ENCODE measurements around the gene NXF1.
"Not testable (repeated sequence)": the region's sequence is repeated elsewhere in the genome, so short reads cannot be mapped to it uniquely, and the experiment has no call there.

The NXF1 gene

GRCh38 chr11:62832336-62833234 is 27.3 kb upstream of the NXF1 start, which contains the start of gene TEX54:
Gene TEX54, minus strand, starts transcription at chr11:62832841.
- in situ Hi-C loops (cut with MboI; ENCODE audit: low sequenced_read_pairs), result no loop called here

- in situ Hi-C loops (cut with MboI; ENCODE audit: low sequenced_read_pairs), result no loop called here
Measured at GRCh38 chr11:62831520-62832335, 26.5 kb upstream of the NXF1 start, which contains the start of gene STX5. Gene STX5, minus strand, starts transcription at chr11:62832051. Its CDS starts 808 bp downstream, at chr11:62831243.

- in situ Hi-C loops (cut with MboI; ENCODE audit: low sequenced_read_pairs), result no loop called here
Measured at GRCh38 chr11:62830904-62831519, 25.8 kb upstream of the NXF1 start.

GRCh38 chr11:62828130-62828529 is 22.9 kb upstream of the NXF1 start:
- in situ Hi-C loops (cut with MboI; ENCODE audit: low sequenced_read_pairs), result not testable (repeated sequence)

GRCh38 chr11:62823677-62824076 is 18.4 kb upstream of the NXF1 start:
- in situ Hi-C loops (cut with MboI; ENCODE audit: low sequenced_read_pairs), result no loop called here

- in situ Hi-C loops (cut with MboI; ENCODE audit: low sequenced_read_pairs), result no loop called here
Measured at GRCh38 chr11:62817129-62817528, 11.9 kb upstream of the NXF1 start.

- in situ Hi-C loops (cut with MboI; ENCODE audit: low sequenced_read_pairs), result no loop called here
Measured at GRCh38 chr11:62816557-62816956, 11.3 kb upstream of the NXF1 start.

GRCh38 chr11:62811659-62812058 is 6.4 kb upstream of the NXF1 start:
- in situ Hi-C loops (cut with MboI; ENCODE audit: low sequenced_read_pairs), result no loop called here

- in situ Hi-C loops (cut with MboI; ENCODE audit: low sequenced_read_pairs), result no loop called here
Measured at GRCh38 chr11:62810748-62811147, 5.5 kb upstream of the NXF1 start.

GRCh38 chr11:62806611-62807121 is 1.4 kb upstream of the NXF1 start:
- in situ Hi-C loops (cut with MboI; ENCODE audit: low sequenced_read_pairs), result no loop called here

GRCh38 chr11:62805961-62806441 is 761 bp upstream of the NXF1 start:
- in situ Hi-C loops (cut with MboI; ENCODE audit: low sequenced_read_pairs), result no loop called here

- in situ Hi-C loops (cut with MboI; ENCODE audit: low sequenced_read_pairs), result no loop called here
Measured at GRCh38 chr11:62804310-62805075, 747 bp downstream of the NXF1 start.

- in situ Hi-C loops (cut with MboI; ENCODE audit: low sequenced_read_pairs), result no loop called here
Measured at GRCh38 chr11:62801071-62801470, 4.2 kb downstream of the NXF1 start.

GRCh38 chr11:62799486-62799885 is 5.8 kb downstream of the NXF1 start:
- in situ Hi-C loops (cut with MboI; ENCODE audit: low sequenced_read_pairs), result no loop called here

- in situ Hi-C loops (cut with MboI; ENCODE audit: low sequenced_read_pairs), result no loop called here
Measured at GRCh38 chr11:62796281-62796680, 9.0 kb downstream of the NXF1 start.

GRCh38 chr11:62794201-62794775 is 11.0 kb downstream of the NXF1 start:
- in situ Hi-C loops (cut with MboI; ENCODE audit: low sequenced_read_pairs), result no loop called here

- in situ Hi-C loops (cut with MboI; ENCODE audit: low sequenced_read_pairs), result no loop called here
Measured at GRCh38 chr11:62792202-62792575, 13.1 kb downstream of the NXF1 start.

GRCh38 chr11:62791501-62792201 is 13.6 kb downstream of the NXF1 start, which contains the start of gene TMEM223:
Gene TMEM223, minus strand, starts transcription at chr11:62792006. Its CDS starts 12 bp downstream, at chr11:62791994.
- in situ Hi-C loops (cut with MboI; ENCODE audit: low sequenced_read_pairs), result no loop called here

GRCh38 chr11:62789576-62789975 is 15.7 kb downstream of the NXF1 start:
- in situ Hi-C loops (cut with MboI; ENCODE audit: low sequenced_read_pairs), result no loop called here

Data from HL-60/S4 treated with retinoic acid at 250 ng/mL for 4 days and 3 days (cell line).